SK-MEL-5 (cell line): ENCODE measurements around the gene AIP. TPM values are rescaled to one million over a fixed set of nuclear protein-coding genes. Genes with fewer than 3 reads are reported as not detected.
"Not testable (repeated sequence)": the region's sequence is repeated elsewhere in the genome, so short reads cannot be mapped to it uniquely, and the experiment has no call there.

ENCODE experiments used
- DNase-seq: peaks from one replicate; pipeline ENCODE4 v3.0.0-alpha.2; 2016; ENCODE audit warnings: low read depth, low spot score
- in situ Hi-C: cut with HindIII; loops from 2 replicates; pipeline ENCODE4 v1.10.0; 2016; ENCODE audit warnings: low sequenced_read_pairs, high pct_unique_total_duplicates, low pct_unique_long_range_greater_than_20kb
- total RNA-seq: library from RNA; depleted of rRNA; stranded (reverse); fragments of >200 nt; shearing (Covaris generic); gene quantifications from 2 replicates; pipeline ENCODE4 v1.2.3, GENCODE V29; 2014

AIP gene
- total RNA-seq, 1 experiment from 2014 or later: 42.5 TPM

- in situ Hi-C loops, DNase-seq: not testable (repeated sequence)
Observed at GRCh38 chr11:67511558-67511957, 28.7 kb downstream of the AIP start.

- DNase-seq: no peak
- in situ Hi-C loops: no loop called here
Observed at GRCh38 chr11:67514116-67514515, 31.3 kb downstream of the AIP start.

- in situ Hi-C loops: no loop called here
- no peak for DNase-seq
Observed at GRCh38 chr11:67516806-67517205, 34.0 kb downstream of the AIP start.

- DNase-seq: no peak
- in situ Hi-C loops: no loop called here
Observed at GRCh38 chr11:67517784-67518552, 35.1 kb downstream of the AIP start.

- DNase-seq: no peak
- in situ Hi-C loops: no loop called here
Observed at GRCh38 chr11:67519726-67520125, 36.9 kb downstream of the AIP start.

GRCh38 chr11:67520856-67521824 is 38.3 kb downstream of the AIP start:
- in situ Hi-C loops: no loop called here
- no peak for DNase-seq

GRCh38 chr11:67521924-67522323 is 39.1 kb downstream of the AIP start:
- DNase-seq: no peak
- in situ Hi-C loops: no loop called here

GRCh38 chr11:67522338-67522737 is 39.5 kb downstream of the AIP start:
- in situ Hi-C loops: no loop called here
- no peak for DNase-seq

GRCh38 chr11:67522844-67523555 is 40.2 kb downstream of the AIP start, which contains the start of gene CABP2:
Gene CABP2 (minus strand): TSS chr11:67523446. CDS start chr11:67523326, 120 bp downstream.
- DNase-seq: no peak
- in situ Hi-C loops: no loop called here

- in situ Hi-C loops: no loop called here
- no peak for DNase-seq
Observed at GRCh38 chr11:67523556-67524479, 41.0 kb downstream of the AIP start.

GRCh38 chr11:67524480-67524808 is 41.6 kb downstream of the AIP start:
- DNase-seq: no peak
- in situ Hi-C loops: no loop called here

- DNase-seq: no peak
- in situ Hi-C loops: no loop called here
Observed at GRCh38 chr11:67525275-67525976, 42.6 kb downstream of the AIP start.

- in situ Hi-C loops: no loop called here
- DNase-seq: no peak
Observed at GRCh38 chr11:67528376-67528775, 45.5 kb downstream of the AIP start.

- in situ Hi-C loops: no loop called here
- DNase-seq: no peak
Observed at GRCh38 chr11:67530282-67530592, 47.4 kb downstream of the AIP start.

GRCh38 chr11:67532889-67533288 is 50.1 kb downstream of the AIP start:
- in situ Hi-C loops: no loop called here
- no peak for DNase-seq

GRCh38 chr11:67534070-67534679 is 51.3 kb downstream of the AIP start:
- in situ Hi-C loops: no loop called here
- no peak for DNase-seq
